GM10248 (cell line): ENCODE results near the gene ISG20L2.
A peak's percentile ranks its signal among the peaks of the same experiment; 100 is the strongest.

Experiments used
- CTCF ChIA-PET: fragments of 300-600 bp; sonication (Branson Sonifier 250); formaldehyde crosslinking; extraction: SDS; loops from one replicate; lab custom pipeline; 2021; ENCODE audit warnings: antibody characterized with exemption; lab: Yijun Ruan, JAX
- POLR2A ChIA-PET: fragments of 350-650 bp; sonication (Branson Sonifier 250); formaldehyde crosslinking; extraction: SDS; loops from one replicate; lab custom pipeline; 2020; ENCODE audit warnings: antibody characterized with exemption; lab: Yijun Ruan, JAX
- DNase-seq: peaks from one replicate; pipeline ENCODE4 v3.0.0; 2012; ENCODE audit errors: extremely low spot score
- TF ChIP-seq, protein P1 (sequence below): IDR thresholded peaks from 2 replicates; pipeline ENCODE4 v1.5.1; 2012; ENCODE audit warnings: mild to moderate bottlenecking, low read depth; ENCODE audit errors: extremely low read depth, missing control alignments, control extremely low read depth

ISG20L2 gene

GRCh38 chr1:156772222-156772621, 43.7 kb upstream of the ISG20L2 start:
- DNase-seq, result no peak
- ChIA-PET POLR2A (no interaction called here), CTCF (interaction anchor here (0.9 to 9.6 kb wide), 12 partner anchors 9 to 181 kb away, joined by 3 to 94 read pairs (median 4); partner anchors contain the start of genes HDGF, ISG20L2, METTL25B and NAXE)
- TF ChIP-seq, protein P1, sequence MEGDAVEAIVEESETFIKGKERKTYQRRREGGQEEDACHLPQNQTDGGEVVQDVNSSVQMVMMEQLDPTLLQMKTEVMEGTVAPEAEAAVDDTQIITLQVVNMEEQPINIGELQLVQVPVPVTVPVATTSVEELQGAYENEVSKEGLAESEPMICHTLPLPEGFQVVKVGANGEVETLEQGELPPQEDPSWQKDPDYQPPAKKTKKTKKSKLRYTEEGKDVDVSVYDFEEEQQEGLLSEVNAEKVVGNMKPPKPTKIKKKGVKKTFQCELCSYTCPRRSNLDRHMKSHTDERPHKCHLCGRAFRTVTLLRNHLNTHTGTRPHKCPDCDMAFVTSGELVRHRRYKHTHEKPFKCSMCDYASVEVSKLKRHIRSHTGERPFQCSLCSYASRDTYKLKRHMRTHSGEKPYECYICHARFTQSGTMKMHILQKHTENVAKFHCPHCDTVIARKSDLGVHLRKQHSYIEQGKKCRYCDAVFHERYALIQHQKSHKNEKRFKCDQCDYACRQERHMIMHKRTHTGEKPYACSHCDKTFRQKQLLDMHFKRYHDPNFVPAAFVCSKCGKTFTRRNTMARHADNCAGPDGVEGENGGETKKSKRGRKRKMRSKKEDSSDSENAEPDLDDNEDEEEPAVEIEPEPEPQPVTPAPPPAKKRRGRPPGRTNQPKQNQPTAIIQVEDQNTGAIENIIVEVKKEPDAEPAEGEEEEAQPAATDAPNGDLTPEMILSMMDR, result no peak

GRCh38 chr1:156768610-156769295, 40.2 kb upstream of the ISG20L2 start:
- no peak for DNase-seq
- ChIA-PET POLR2A (no interaction called here), CTCF (interaction anchor here (0.8 to 9.6 kb wide), 7 partner anchors 17 to 91 kb away, joined by 3 to 94 read pairs (median 4); partner anchors contain the start of genes HDGF, ISG20L2, METTL25B and MRPL24)
- TF ChIP-seq, protein P1, result no peak

- POLR2A ChIA-PET, result interaction anchor here (0.7 to 1.4 kb wide), 4 partner anchors 26 to 54 kb away, joined by 3 to 15 read pairs (median 6); partner anchors contain the start of gene MRPL24
- no peak for DNase-seq
- CTCF ChIA-PET, result interaction anchor here (0.8 to 9.6 kb wide), 12 partner anchors 12 to 92 kb away, joined by 3 to 94 read pairs (median 4); partner anchors contain the start of genes HDGF, ISG20L2, METTL25B and MRPL24
- TF ChIP-seq, protein P1, result no peak
These were observed 39.5 kb upstream of the ISG20L2 start for GRCh38 chr1:156767879-156768604.

- TF ChIP-seq, protein P1, result no peak
- ChIA-PET CTCF (interaction anchor here (0.9 to 9.6 kb wide), 9 partner anchors 11 to 74 kb away, joined by 3 to 94 read pairs (median 3); partner anchors contain the start of genes ISG20L2 and METTL25B), POLR2A (interaction anchor here (0.6 to 1.5 kb wide), 7 partner anchors 15 to 494 kb away, joined by 3 to 15 read pairs (median 5); partner anchors contain the start of genes HDGF and MRPL24)
- peak; percentile 92 for DNase-seq
These were observed 38.7 kb upstream of the ISG20L2 start, which contains the start of gene PRCC for GRCh38 chr1:156767101-156767878. Gene PRCC (plus strand): TSS chr1:156767535. CDS start chr1:156767772, 237 bp downstream.

DNA sequence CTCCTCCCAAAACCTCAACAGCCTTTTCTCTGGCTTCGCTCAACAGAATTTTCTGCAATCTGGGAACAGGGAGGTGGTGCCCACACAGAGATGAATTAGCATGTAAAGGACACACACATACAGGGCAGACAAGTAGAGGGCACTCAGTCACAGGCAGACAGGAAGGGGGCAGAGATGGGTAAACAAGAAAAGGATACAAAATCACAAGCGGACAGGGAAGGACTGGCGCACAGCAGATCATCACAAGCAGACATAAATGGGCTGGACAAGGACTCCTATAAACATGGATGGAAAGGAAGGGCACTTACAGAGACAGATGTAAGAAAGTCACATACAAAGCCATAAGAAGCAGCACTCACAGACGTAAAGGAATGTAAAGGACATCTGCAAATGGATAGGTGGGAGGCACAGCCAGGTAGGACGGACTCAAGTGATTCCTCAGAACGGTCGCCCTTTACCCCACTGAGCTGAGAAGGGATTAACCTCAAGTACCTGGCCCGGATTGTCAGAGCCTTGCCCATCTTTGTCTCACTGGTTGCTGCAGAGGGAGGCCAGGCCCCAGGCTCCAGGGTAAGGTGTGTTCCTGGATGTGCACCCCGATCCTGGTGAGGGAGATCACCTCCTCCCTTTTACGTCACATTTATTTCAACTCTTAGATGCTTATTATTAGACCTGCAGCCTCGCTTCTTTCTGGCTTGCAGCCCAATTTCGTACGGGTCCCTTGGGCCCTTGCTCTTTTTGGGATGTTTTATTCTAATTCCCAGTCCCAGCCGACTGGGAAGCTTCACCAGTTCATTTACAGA, 37.9 kb upstream of the ISG20L2 start:
- ChIA-PET POLR2A (interaction anchor here (0.6 to 1.5 kb wide), 6 partner anchors 14 to 493 kb away, joined by 3 to 15 read pairs (median 4); partner anchors contain the start of genes HDGF and MRPL24), CTCF (interaction anchor here (0.9 to 9.6 kb wide), 9 partner anchors 10 to 60 kb away, joined by 3 to 94 read pairs (median 3); partner anchors contain the start of genes ISG20L2 and METTL25B)
- TF ChIP-seq, protein P1, result no peak
- no peak for DNase-seq
